GM18505 (cell line): ENCODE results near the gene C1QTNF9.
"Not testable (repeated sequence)": the region's sequence is repeated elsewhere in the genome, so short reads cannot be mapped to it uniquely, and the experiment has no call there.

ENCODE experiments used
- ATAC-seq: cut with Tn5 transposase; IDR thresholded peaks from one replicate; pipeline ENCODE4 v1.9.1; 2021; ENCODE audit not compliant: unreplicated experiment
- POLR2A ChIP-seq: IDR thresholded peaks from 4 replicates; pipeline ENCODE4 v1.6.1; 2011; ENCODE audit warnings: borderline replicate concordance; ENCODE audit not compliant: insufficient read depth, insufficient read length; ENCODE audit errors: extremely low read depth

The C1QTNF9 gene

GRCh38 chr13:24309300-24309699 is at the start of gene C1QTNF9:
Gene C1QTNF9 (plus strand): TSS chr13:24309580. CDS start chr13:24316004, 6,424 bp downstream.
- not testable (repeated sequence) for ATAC-seq

GRCh38 chr13:24261566-24261965 is 47.8 kb upstream of the C1QTNF9 start:
- TF ChIP-seq POLR2A, result no peak
- no peak for ATAC-seq

- TF ChIP-seq POLR2A, result no peak
- ATAC-seq, result no peak
Measured at GRCh38 chr13:24263632-24264031, 45.7 kb upstream of the C1QTNF9 start.

- ATAC-seq, result peak; percentile 55
- no peak for TF ChIP-seq POLR2A
Measured at GRCh38 chr13:24264976-24265375, 44.4 kb upstream of the C1QTNF9 start.

- no peak for TF ChIP-seq POLR2A
- ATAC-seq, result no peak
Measured at GRCh38 chr13:24265453-24265852, 43.9 kb upstream of the C1QTNF9 start.

- no peak for TF ChIP-seq POLR2A
- no peak for ATAC-seq
Measured at GRCh38 chr13:24267274-24267673, 42.1 kb upstream of the C1QTNF9 start.

- ATAC-seq, result no peak
- no peak for TF ChIP-seq POLR2A
Measured at GRCh38 chr13:24267801-24268200, 41.6 kb upstream of the C1QTNF9 start.

GRCh38 chr13:24269821-24270220 is 39.6 kb upstream of the C1QTNF9 start:
- ATAC-seq, result no peak

GRCh38 chr13:24270639-24271141 is 38.7 kb upstream of the C1QTNF9 start:
- peak; percentile 43 for ATAC-seq
- peak; percentile 48 for TF ChIP-seq POLR2A

More at GRCh38 chr13:24269821-24270220, 39.6 kb upstream of the C1QTNF9 start:
- TF ChIP-seq POLR2A, result no peak

GRCh38 chr13:24271231-24271600 is 38.2 kb upstream of the C1QTNF9 start:
- TF ChIP-seq POLR2A, result no peak
- ATAC-seq, result no peak

GRCh38 chr13:24271601-24272451 is 37.6 kb upstream of the C1QTNF9 start:
- peak; percentile 49 for TF ChIP-seq POLR2A
- peak; percentile 40 for ATAC-seq

- no peak for ATAC-seq
- TF ChIP-seq POLR2A, result no peak
Measured at GRCh38 chr13:24272452-24273161, 36.8 kb upstream of the C1QTNF9 start.

- no peak for ATAC-seq
- no peak for TF ChIP-seq POLR2A
Measured at GRCh38 chr13:24273926-24274325, 35.5 kb upstream of the C1QTNF9 start.

- no peak for TF ChIP-seq POLR2A
- peak; percentile 70 for ATAC-seq
Measured at GRCh38 chr13:24274452-24275021, 34.8 kb upstream of the C1QTNF9 start.

GRCh38 chr13:24275041-24275440 is 34.3 kb upstream of the C1QTNF9 start:
- ATAC-seq, result no peak
- no peak for TF ChIP-seq POLR2A
